GM18858 (cell line): Measurements from ENCODE around the gene G2E3.

Source experiments
- ATAC-seq: cut with Tn5 transposase; IDR thresholded peaks from one replicate; pipeline ENCODE4 v1.9.1; 2021; ENCODE audit not compliant: unreplicated experiment

The G2E3 gene

GRCh38 chr14:30648471-30648870 lies 89.5 kb downstream of the G2E3 start:
- no peak for ATAC-seq

- ATAC-seq, result no peak
Observed at GRCh38 chr14:30651937-30652336, 93.0 kb downstream of the G2E3 start.

GRCh38 chr14:30655124-30655523 lies 96.2 kb downstream of the G2E3 start:
- ATAC-seq, result no peak

GRCh38 chr14:30655658-30656057 lies 96.7 kb downstream of the G2E3 start:
- ATAC-seq, result no peak

- no peak for ATAC-seq
Observed at GRCh38 chr14:30656190-30656632, 97.3 kb downstream of the G2E3 start.

DNA sequence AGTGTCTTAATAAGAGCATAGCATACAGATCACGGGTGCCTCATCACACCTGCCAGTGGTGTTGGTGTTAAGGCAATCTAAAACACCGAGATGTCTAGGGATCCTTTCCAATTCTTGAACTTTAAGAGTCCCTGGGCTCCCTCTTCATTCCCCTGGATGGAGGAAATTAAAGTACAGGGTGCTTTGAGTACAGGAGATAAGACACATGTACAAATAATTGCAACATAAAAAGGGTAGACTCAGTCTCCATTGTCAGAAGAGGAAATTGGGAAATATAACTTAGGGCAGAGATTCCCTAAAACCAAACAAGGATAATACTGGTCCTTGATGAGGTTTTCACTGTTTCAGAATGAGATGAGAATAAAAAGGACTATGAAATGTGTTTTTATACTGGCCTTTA lies 98.1 kb downstream of the G2E3 start:
- ATAC-seq, result no peak

GRCh38 chr14:30657606-30658163 lies 98.7 kb downstream of the G2E3 start:
- ATAC-seq, result no peak

- ATAC-seq, result no peak
Observed at GRCh38 chr14:30658645-30659044, 99.7 kb downstream of the G2E3 start.

DNA sequence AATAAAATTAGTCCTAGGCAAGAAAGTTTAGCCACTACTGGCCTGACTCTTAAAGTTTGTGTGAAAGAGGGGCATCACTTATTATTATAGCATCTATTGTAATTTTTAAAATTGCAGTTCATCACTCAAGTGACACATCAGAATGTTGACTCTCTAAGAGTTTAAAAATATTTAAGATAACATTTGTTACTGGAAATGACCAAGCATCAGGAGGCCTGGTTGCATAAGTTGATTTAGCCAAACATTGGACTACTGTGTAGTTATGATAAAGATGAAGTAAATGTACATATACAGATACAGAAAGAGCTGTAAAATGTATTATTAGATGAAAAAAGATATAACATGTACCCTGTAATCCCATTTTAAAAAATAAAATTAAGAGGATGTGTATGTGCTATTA lies 110.6 kb downstream of the G2E3 start:
- ATAC-seq, result no peak
